A549 (cell line): ENCODE results near the gene NT5C. TPM values are rescaled to one million over a fixed set of nuclear protein-coding genes. Genes with fewer than 3 reads are reported as not detected.
A peak's percentile ranks its signal among the peaks of the same experiment; 100 is the strongest.

Experiments
- ATAC-seq, 2 experiments: fragments of 200-7000 bp in 1 of 2; fragments of >200 bp in 1 of 2; cut with Nextera tagmentation in 1 of 2; cut with Tn5 transposase in 1 of 2; 3 replicates each; pipeline versions ENCODE4 v1.8.0 to v1.9.1; 2018 to 2020; ENCODE audit warnings: mild to moderate bottlenecking in 1 of 2, moderate library complexity in 1 of 2
- CTCF ChIA-PET: fragments of 300-600 bp; sonication (Branson Sonifier 250); formaldehyde crosslinking; extraction: SDS; loops from one replicate; lab custom pipeline; 2021; ENCODE audit warnings: antibody characterized with exemption, inconsistent platforms; lab: Yijun Ruan, JAX
- POLR2A ChIA-PET: fragments of 350-600 bp; formaldehyde crosslinking; extraction: SDS; loops from one replicate; lab custom pipeline; 2021; ENCODE audit warnings: antibody characterized with exemption, inconsistent platforms; lab: Yijun Ruan, JAX
- DNase-seq, 2 experiments: peaks; one replicate each; pipeline versions ENCODE4 v3.0.0 to v3.0.0-alpha.2; 2011 to 2016; ENCODE audit warnings: low read depth in 1 of 2, low spot score in 1 of 2
- FAIRE-seq: peaks from 2 replicates; lab custom pipeline; 2011; peaks lifted over from hg19 to GRCh38; lab: Jason Lieb, UNC
- H3K27ac ChIP-seq, 2 experiments: fragments of >200 bp; sonication (Bioruptor Twin); formaldehyde crosslinking; 3 replicates each; pipeline ENCODE4 v1.5.1; 2016 to 2017
- H3K4me1 ChIP-seq: fragments of >200 bp; sonication (Bioruptor Twin); formaldehyde crosslinking; 3 replicates; pipeline ENCODE4 v1.6.1; 2016
- H3K4me2 ChIP-seq: fragments of >200 bp; sonication (Bioruptor Twin); formaldehyde crosslinking; 3 replicates; pipeline ENCODE4 v1.6.1; 2016
- H3K4me3 ChIP-seq: fragments of >200 bp; sonication (Bioruptor Twin); formaldehyde crosslinking; 3 replicates; pipeline ENCODE4 v1.5.1; 2016
- H3K9me3 ChIP-seq: fragments of >200 bp; sonication (Bioruptor Twin); formaldehyde crosslinking; 3 replicates; pipeline ENCODE4 v1.6.1; 2016
- CHD2 ChIP-seq: fragments of 150-350 bp; IDR thresholded peaks from 2 replicates; pipeline ENCODE4 v1.6.1; 2014; ENCODE audit warnings: low read length; ENCODE audit not compliant: partially characterized antibody
- CHD4 ChIP-seq: fragments of 200-600 bp; sonication (generic); IDR thresholded peaks from 2 replicates; pipeline ENCODE4 v1.6.1; 2016; ENCODE audit warnings: antibody characterized with exemption, mild to moderate bottlenecking, borderline replicate concordance
- CTCF ChIP-seq: fragments of >200 bp; sonication (Bioruptor Twin); formaldehyde crosslinking; IDR thresholded peaks from 3 replicates; pipeline ENCODE4 v1.5.1; 2016
- EHF ChIP-seq: fragments of 250-450 bp; sonication (Bioruptor Pico); IDR thresholded peaks from 2 replicates; pipeline ENCODE4 v1.5.0; 2020; ENCODE audit warnings: mild to moderate bottlenecking
- EHMT2 ChIP-seq: fragments of 200-600 bp; sonication (generic); IDR thresholded peaks from 2 replicates; pipeline ENCODE4 v1.6.1; 2016; ENCODE audit warnings: antibody characterized with exemption, low read depth, mild to moderate bottlenecking, moderate library complexity
- EP300 ChIP-seq, 2 experiments: fragments of >200 bp; sonication (Bioruptor Twin); formaldehyde crosslinking; IDR thresholded peaks; 2 replicates in 1 of 2; 3 replicates in 1 of 2; pipeline ENCODE4 v1.6.1; 2016 to 2017
- ESRRA ChIP-seq: fragments of 150-350 bp; IDR thresholded peaks from 2 replicates; pipeline ENCODE4 v1.6.1; 2014; ENCODE audit warnings: mild to moderate bottlenecking, low read length, borderline replicate concordance
- HOXA7 ChIP-seq: fragments of 250-450 bp; sonication (Bioruptor Pico); IDR thresholded peaks from 2 replicates; pipeline ENCODE4 v1.5.0; 2020; ENCODE audit warnings: mild to moderate bottlenecking, moderate library complexity
- HOXB13 ChIP-seq: fragments of 250-450 bp; sonication (Bioruptor Pico); IDR thresholded peaks from 2 replicates; pipeline ENCODE4 v1.5.0; 2020; ENCODE audit warnings: low read depth, mild to moderate bottlenecking, moderate library complexity
- HOXB5 ChIP-seq: fragments of 250-450 bp; sonication (Bioruptor Pico); IDR thresholded peaks from 2 replicates; pipeline ENCODE4 v1.5.0; 2020; ENCODE audit warnings: mild to moderate bottlenecking, moderate library complexity
- JUN ChIP-seq, 2 experiments: fragments of >200 bp; sonication (Bioruptor Twin); formaldehyde crosslinking; IDR thresholded peaks; 2 replicates in 1 of 2; 3 replicates in 1 of 2; pipeline ENCODE4 v1.6.1; 2016 to 2017
- JUNB ChIP-seq: fragments of >200 bp; sonication (Bioruptor Twin); formaldehyde crosslinking; IDR thresholded peaks from 2 replicates; pipeline ENCODE4 v1.6.1; 2016
- KDM1A ChIP-seq: fragments of 200-600 bp; sonication (generic); IDR thresholded peaks from 2 replicates; pipeline ENCODE4 v1.6.1; 2016; ENCODE audit warnings: low read depth, mild to moderate bottlenecking
- KDM5A ChIP-seq: fragments of 200-600 bp; sonication (generic); IDR thresholded peaks from 2 replicates; pipeline ENCODE4 v1.6.1; 2016; ENCODE audit warnings: antibody characterized with exemption, mild to moderate bottlenecking
- MAFK ChIP-seq: fragments of 450-650 bp; IDR thresholded peaks from 2 replicates; pipeline ENCODE4 v1.6.1; 2014; ENCODE audit not compliant: partially characterized antibody
- MAZ ChIP-seq: fragments of 150-350 bp; IDR thresholded peaks from 2 replicates; pipeline ENCODE4 v1.6.1; 2014; ENCODE audit warnings: antibody characterized with exemption, low read depth, low read length, borderline replicate concordance
- NFE2L2 ChIP-seq: fragments of 150-350 bp; conservative IDR thresholded peaks from 2 replicates; pipeline ENCODE4 v1.6.1; 2014; ENCODE audit warnings: low read length
- NPAS2 ChIP-seq: fragments of 250-450 bp; sonication (Bioruptor Pico); IDR thresholded peaks from 2 replicates; pipeline ENCODE4 v1.8.0; 2022; ENCODE audit warnings: mild to moderate bottlenecking, moderate library complexity, borderline replicate concordance
- POLR2A ChIP-seq: IDR thresholded peaks from 2 replicates; pipeline ENCODE4 v1.6.1; 2012; ENCODE audit warnings: mild to moderate bottlenecking, low read length
- POLR2AphosphoS2 ChIP-seq: conservative IDR thresholded peaks from 2 replicates; pipeline ENCODE4 v1.6.1; 2012; ENCODE audit warnings: low read length, improper control_type of control experiment, inconsistent platforms
- RAD21 ChIP-seq, 2 experiments: fragments of >200 bp in 1 of 2; sonication (Bioruptor Twin) in 1 of 2; formaldehyde crosslinking in 1 of 2; IDR thresholded peaks in 1 of 2; conservative IDR thresholded peaks in 1 of 2; 2 replicates in 1 of 2; 3 replicates in 1 of 2; pipeline ENCODE4 v1.6.1; 2012 to 2018; ENCODE audit warnings: inconsistent platforms in 1 of 2
- REST ChIP-seq: fragments of 200-600 bp; sonication (generic); IDR thresholded peaks from 2 replicates; pipeline ENCODE4 v1.6.1; 2016; ENCODE audit warnings: antibody characterized with exemption, mild to moderate bottlenecking, moderate library complexity
- RNF2 ChIP-seq: fragments of 200-600 bp; sonication (generic); IDR thresholded peaks from 2 replicates; pipeline ENCODE4 v1.6.1; 2016; ENCODE audit warnings: low read depth, mild to moderate bottlenecking, antibody characterized with exemption, moderate library complexity, borderline replicate concordance
- SREBF2 ChIP-seq: fragments of 450-650 bp; IDR thresholded peaks from 2 replicates; pipeline ENCODE4 v1.6.1; 2014; ENCODE audit warnings: mild to moderate bottlenecking, moderate library complexity
- TFCP2L1 ChIP-seq: fragments of 250-450 bp; sonication (Bioruptor Pico); IDR thresholded peaks from 2 replicates; pipeline ENCODE4 v1.5.0; 2021; ENCODE audit warnings: mild to moderate bottlenecking
- TP53 ChIP-seq: fragments of 250-450 bp; sonication (Bioruptor Pico); IDR thresholded peaks from 2 replicates; pipeline ENCODE4 v1.5.0; 2021; ENCODE audit warnings: mild to moderate bottlenecking, moderate library complexity
- ZC3H11A ChIP-seq: fragments of 450-650 bp; IDR thresholded peaks from 2 replicates; pipeline ENCODE4 v1.6.1; 2014; ENCODE audit warnings: antibody characterized with exemption, mild to moderate bottlenecking
- ZNF302 ChIP-seq: fragments of 250-450 bp; sonication (Bioruptor Pico); IDR thresholded peaks from 2 replicates; pipeline ENCODE4 v1.9.0; 2021; ENCODE audit warnings: inconsistent platforms, mild to moderate bottlenecking, moderate library complexity
- ZSCAN20 ChIP-seq: fragments of 250-450 bp; sonication (Bioruptor Pico); IDR thresholded peaks from 2 replicates; pipeline ENCODE4 v1.8.0; 2022; ENCODE audit warnings: mild to moderate bottlenecking, moderate library complexity
- WGBS: methylation state at CpG from one replicate; pipeline ENCODE4 v1.1.6; 2017; ENCODE audit errors: missing lambda C conversion rate; 5-methylcytosine and 5-hydroxymethylcytosine counted together
- polyA plus RNA-seq, 4 experiments: library from polyadenylated mRNA; depleted of rRNA in 3 of 4; stranded (reverse); fragments of >200 nt; fragmentation: RNase III in 1 of 4; extraction: RNeasy Plus Mini Kit Qiagen cat#74134 plus additional on column Dnase treatment in 1 of 4; gene quantifications; 2 replicates in 3 of 4; 3 replicates in 1 of 4; pipeline ENCODE4 v1.2.3, GENCODE V29; 2011 to 2017

Gene NT5C
- polyA plus RNA-seq, 2 of the 4 experiments (the other 2 are of a cell fraction), result 73.7 to 91.4 TPM

- H3K4me1 ChIP-seq, result peaks cover 43% of the 10 kb centered on the region
- TF ChIP-seq POLR2AphosphoS2 (no peak), RAD21 (conservative IDR thresholded peaks at IDR 0.05 in 1 of 2, IDR thresholded peaks at IDR 0.05 in 1 of 2) (no peak), RNF2 (no peak), JUN (IDR thresholded peaks at IDR 0.05) (no peak), TFCP2L1 (no peak), EHF (CRISPR knock-in tag) (no peak), EHMT2 (no peak), REST (no peak), CHD4 (no peak), ZSCAN20 (CRISPR knock-in tag) (no peak), POLR2A (no peak), TP53 (no peak), NPAS2 (CRISPR knock-in tag) (no peak), HOXB13 (CRISPR knock-in tag) (no peak; the same call in 1 of the 2 replicates), CTCF (no peak)
- H3K4me2 ChIP-seq, result no peak overlapping the region
- peak overlapping the region in 1 of 2 experiments; percentile 96; a peak in 3 of 6 replicates for H3K27ac ChIP-seq
- ATAC-seq (no peak), FAIRE-seq (no peak), DNase-seq (no peak)
- WGBS, result 94% methylated on average over 7 of the region's 7 CpGs
- H3K9me3 ChIP-seq, result no peaks in the 10 kb centered on the region
- ChIA-PET CTCF (interaction anchor here (0.9 to 81.8 kb wide), 4 partner anchors 11 to 141 kb away, joined by 3 to 3429 read pairs (median 1716); partner anchors contain the start of genes ARMC7, ATP5PD, KCTD2 and NT5C), POLR2A (no interaction called here)
- no peak overlapping the region for H3K4me3 ChIP-seq
Measured at GRCh38 chr17:75097865-75098264, 33.7 kb downstream of the NT5C start.

- peak; percentile 85 to 87 for ATAC-seq
- Histone ChIP-seq H3K4me1 (peaks cover 60% of the 10 kb centered on the region), H3K4me3 (no peak overlapping the region), H3K9me3 (no peaks in the 10 kb centered on the region), H3K4me2 (peak overlapping the region; percentile 72), H3K27ac (peak overlapping the region; percentile 71 to 96)
- WGBS, result 7% methylated on average over 14 of the region's 14 CpGs
- CTCF ChIA-PET, result interaction anchor here (1.0 to 81.8 kb wide), 7 partner anchors 10 to 137 kb away, joined by 3 to 3429 read pairs (median 3); partner anchors contain the start of genes ARMC7, ATP5PD, KCTD2 and NT5C
- FAIRE-seq, result peak; percentile 94
- POLR2A ChIA-PET, result interaction anchor here (0.6 to 1.6 kb wide), 13 partner anchors 8 to 223 kb away, joined by 3 to 13 read pairs (median 4); partner anchors contain the start of genes ARMC7, ATP5PD, KCTD2 and NT5C
- DNase-seq, result peak; percentile 90 to 99
- peak; percentile 90 for TF ChIP-seq NFE2L2
- peak; percentile 74 for TF ChIP-seq JUNB
- peak; percentile 69 for TF ChIP-seq CHD2
- TF ChIP-seq TFCP2L1, result no peak
- peak; percentile 68; the same call in 1 of the 2 replicates for TF ChIP-seq HOXA7 (CRISPR knock-in tag)
- TF ChIP-seq KDM1A, result no peak
- TF ChIP-seq SREBF2, result no peak
- no peak for TF ChIP-seq ZC3H11A
- TF ChIP-seq EP300 (IDR thresholded peaks at IDR 0.05), result peak in 1 of 2 experiments; percentile 79; a peak in 2 of 5 replicates
- peak; percentile 73; the same call in 1 of the 2 replicates for TF ChIP-seq HOXB13 (CRISPR knock-in tag)
- TF ChIP-seq POLR2A, result no peak
- TF ChIP-seq KDM5A, result no peak
- TF ChIP-seq JUN (IDR thresholded peaks at IDR 0.05), result peak; percentile 56 to 93; a peak in 4 of 5 replicates
- TF ChIP-seq MAFK, result peak; percentile 87
- TF ChIP-seq HOXB5 (CRISPR knock-in tag), result 0 out of 2 replicates have a peak, but pooled peaks have one; percentile 18
- peak; percentile 28 to 40; a peak in 3 of 5 replicates for TF ChIP-seq RAD21 (conservative IDR thresholded peaks at IDR 0.05 in 1 of 2, IDR thresholded peaks at IDR 0.05 in 1 of 2)
- peak; percentile 79 for TF ChIP-seq ESRRA
- TF ChIP-seq ZNF302 (CRISPR knock-in tag), result no peak
- no peak for TF ChIP-seq ZSCAN20 (CRISPR knock-in tag)
- no peak for TF ChIP-seq RNF2
- no peak for TF ChIP-seq CTCF
- no peak for TF ChIP-seq MAZ
Measured at GRCh38 chr17:75096082-75096625, 35.4 kb downstream of the NT5C start.
